GM18508 (cell line): ENCODE measurements around the gene SCAI.
A peak's percentile ranks its signal among the peaks of the same experiment; 100 is the strongest.
"Not testable (repeated sequence)": the region's sequence is repeated elsewhere in the genome, so short reads cannot be mapped to it uniquely, and the experiment has no call there.

Source experiments
- ATAC-seq: cut with Tn5 transposase; IDR thresholded peaks from one replicate; pipeline ENCODE4 v1.9.1; 2021; ENCODE audit warnings: moderate number of reproducible peaks; ENCODE audit not compliant: insufficient read depth, unreplicated experiment

The SCAI gene

DNA sequence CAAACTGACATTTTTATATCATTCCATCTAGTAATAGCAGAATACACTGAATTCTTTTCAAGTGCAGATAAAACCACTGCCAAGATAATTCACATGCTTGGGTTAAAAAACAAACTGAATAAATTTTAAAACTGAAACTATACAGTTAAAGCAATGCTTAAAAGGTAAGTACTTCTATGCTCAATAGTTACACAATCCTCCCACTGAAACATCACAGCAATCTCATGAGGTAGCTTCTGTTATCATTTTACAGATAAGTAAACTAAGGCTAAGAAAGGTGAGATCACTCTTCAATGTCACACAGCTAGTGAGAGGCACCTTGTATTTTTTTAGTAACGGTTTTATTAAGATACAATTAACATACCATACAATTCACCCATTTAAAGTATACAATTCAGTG, 189.1 kb downstream of the SCAI start:
- ATAC-seq = no peak

DNA sequence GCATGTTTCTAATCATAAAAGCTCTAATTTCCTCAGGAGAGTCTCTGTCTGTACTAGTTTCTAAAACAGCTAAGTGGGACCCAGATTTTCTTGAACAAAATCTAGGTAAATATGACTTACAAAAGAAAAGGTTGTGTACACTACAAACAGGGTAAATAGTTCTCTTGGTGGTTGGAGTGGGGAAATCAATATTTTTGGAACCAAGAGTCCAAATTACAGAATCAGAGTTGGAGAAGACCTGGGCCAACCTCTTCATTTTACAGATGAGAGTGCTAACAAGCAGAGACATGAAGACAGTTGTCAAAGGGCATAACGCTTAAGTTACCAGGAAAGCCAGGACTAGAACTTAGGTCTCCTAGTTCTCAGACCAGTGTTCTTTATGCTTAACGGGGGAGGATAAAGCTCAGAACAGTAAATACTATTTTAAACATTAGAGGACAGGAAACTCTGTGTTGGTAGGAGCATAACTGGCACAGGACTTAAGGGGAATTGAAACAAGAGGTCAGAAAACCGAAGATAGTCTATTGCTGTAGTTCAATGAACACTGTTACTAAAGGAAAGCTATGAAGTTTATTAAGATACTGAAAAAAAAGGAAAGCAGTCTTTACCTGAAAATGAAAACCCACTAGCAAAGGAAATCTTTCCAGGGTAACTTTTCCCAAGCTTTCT, 193.1 kb downstream of the SCAI start:
- no peak for ATAC-seq

DNA sequence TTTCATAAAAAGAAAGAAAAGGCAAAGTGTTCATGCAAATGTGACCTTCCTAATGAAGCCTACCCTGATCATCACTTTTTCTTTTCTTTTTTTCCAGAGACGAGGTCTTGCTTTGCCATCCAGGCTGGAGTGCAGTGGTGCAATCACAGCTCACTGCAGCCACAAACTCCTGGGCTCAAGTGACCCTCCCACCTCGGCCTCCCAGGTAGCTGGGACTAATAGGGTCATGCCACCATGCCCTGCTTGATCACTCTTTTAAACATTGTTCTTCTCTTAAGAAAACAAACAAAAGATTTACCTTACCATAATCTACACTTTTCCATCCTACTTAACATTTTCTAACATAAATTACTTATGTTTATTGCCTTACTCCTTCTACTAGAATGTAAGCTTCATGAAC, 193.9 kb downstream of the SCAI start:
- no peak for ATAC-seq

DNA sequence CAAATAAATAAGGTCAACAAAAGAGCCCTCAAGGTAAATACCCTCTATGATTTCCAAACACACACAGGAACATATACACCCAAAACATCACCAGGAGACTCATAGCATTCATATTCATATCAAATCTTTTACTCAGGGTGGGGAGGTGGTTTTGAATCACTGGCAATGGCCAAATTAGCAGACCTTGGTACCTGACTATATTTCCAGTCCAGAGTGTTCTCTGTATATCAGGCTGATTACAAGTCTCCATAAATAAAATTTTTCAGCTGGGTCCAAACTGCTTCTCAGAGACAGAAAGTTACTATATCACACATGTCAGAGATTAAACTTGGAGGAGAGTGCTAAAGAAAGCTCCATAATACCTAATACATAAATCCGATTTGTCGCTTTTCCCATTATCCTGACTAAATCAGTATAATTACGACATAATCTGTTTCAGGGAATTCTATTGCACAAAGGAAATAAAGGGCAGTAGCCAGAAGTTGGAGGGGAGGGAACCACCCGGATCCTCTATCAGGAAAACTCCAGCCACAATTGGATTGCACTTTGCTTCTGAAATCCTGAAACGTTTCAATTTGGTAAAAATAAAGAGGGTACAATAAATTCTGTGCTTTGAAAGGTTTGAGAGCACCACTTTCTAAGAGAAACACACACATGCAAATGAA, 195.5 kb downstream of the SCAI start:
- no peak for ATAC-seq

DNA sequence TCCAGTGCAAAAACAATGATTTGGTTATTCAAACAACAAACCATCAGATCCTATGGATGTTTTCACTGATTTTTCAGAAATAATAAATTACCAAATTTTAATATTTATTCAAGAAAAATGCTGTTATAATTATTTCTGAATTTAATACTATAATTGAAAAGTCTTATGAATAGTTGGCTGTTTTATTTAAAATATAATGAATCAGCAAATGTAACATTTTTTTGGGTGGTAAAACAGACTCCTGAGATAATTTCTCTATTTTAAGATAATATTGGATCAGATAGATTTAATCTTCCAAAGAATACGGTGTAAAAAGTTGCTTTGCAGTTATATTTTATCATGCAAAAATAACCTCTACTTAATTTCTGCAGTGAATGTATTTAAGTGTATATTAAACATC, 197.2 kb downstream of the SCAI start:
- no peak for ATAC-seq

DNA sequence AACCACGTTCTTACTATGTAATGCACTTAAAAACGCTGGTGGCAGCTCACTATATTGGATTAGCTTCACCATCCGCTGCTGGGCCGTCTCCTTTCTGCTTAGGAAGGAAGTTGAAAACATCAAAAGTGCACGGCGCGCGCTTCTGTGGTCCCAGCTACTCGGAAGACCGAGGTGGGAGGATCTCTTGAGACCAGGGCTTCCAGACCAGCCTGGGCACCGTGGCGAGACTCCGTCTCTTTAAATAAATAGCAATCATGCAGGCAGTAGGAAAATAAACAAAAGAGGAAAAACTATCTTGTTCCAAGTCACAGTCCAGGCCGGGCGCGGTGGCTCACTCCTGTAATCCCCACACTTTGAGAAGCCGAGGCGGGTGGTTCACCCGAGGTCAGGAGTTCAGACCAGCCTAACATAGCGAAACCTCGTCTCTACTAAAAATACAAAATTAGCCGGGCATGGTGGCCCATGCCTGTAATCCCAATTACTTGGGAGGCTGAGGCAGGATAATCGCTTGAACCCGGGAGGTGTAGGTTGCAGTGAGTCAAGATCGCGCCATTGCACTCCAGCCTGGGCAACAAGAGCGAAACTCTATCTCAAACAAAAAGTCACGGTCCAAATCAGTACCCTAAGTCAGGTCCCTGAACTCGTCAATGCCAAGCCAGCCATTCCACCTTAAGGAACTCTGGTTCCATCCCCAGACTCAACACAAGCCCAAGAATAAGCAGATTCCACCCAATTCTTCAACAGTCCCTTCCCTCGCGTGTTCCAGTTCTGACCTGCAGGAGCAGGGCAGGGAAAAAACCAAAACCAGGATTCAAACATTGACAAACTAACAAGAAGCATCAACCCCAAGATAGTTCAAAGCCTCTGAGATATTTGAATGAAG, 201.4 kb downstream of the SCAI start:
- no peak for ATAC-seq

DNA sequence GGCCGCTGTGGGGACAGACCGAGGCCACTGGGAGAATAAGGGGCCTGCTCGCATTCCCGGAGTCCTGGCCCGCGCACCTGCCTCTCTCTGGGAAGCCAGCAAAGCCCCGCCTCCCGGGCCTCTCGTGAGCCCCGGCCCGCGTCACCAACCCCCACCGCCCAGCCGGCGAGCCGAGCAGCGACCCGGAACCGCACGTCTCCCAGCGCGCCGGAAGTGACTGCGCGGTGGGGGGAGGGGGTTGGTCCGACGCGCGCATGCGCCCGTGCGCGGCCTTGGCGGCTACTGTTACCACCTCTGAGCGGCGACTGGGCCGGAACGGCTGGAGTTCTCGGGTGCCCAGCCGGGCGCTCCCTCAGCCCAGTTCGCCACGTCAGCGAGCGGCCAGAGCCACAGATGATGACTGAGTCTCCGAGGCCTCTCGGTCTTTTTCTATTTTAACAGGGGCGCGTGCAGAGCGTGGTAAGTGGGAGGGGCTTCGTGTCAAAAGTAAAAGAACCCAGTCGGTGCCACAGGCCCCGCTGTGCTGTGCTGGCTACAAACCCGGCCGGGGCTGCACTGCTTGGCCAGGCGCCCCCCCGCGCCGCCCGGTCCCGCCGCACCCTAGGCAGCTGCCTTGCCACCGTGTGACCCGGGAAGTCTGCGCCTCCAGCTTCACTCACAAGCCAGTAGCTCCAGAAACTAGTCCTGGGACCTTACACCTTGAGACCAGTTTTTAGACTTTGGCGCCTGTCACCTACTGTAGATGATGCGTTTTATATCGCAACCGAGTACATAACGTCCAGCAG, 202.2 kb downstream of the SCAI start, which contains the start of gene GOLGA1:
GOLGA1 (minus strand) TSS at position 190 of the 785 bp plus-strand sequence. CDS start 2,372 bp downstream, outside the sequence.
- ATAC-seq = peak; percentile 49

DNA sequence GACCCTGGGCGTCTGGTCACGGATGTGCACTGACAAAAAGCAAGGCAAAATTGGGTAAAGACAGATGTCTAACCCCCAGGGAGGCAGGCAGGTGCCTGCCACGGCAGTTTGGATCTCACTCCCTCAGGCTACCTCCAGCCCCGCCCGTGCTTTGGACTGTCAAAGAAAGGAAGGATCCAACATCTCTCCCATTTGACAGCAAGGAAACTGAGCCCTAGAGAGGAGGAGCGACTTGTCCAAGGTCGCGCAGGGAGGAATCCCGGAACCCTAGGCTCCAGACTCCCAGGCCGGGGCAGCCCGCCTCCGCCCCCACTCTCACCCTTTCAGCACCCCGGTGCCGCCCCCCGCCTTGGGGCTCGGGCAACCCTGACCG, 202.8 kb downstream of the SCAI start:
- ATAC-seq = peak; percentile 2

DNA sequence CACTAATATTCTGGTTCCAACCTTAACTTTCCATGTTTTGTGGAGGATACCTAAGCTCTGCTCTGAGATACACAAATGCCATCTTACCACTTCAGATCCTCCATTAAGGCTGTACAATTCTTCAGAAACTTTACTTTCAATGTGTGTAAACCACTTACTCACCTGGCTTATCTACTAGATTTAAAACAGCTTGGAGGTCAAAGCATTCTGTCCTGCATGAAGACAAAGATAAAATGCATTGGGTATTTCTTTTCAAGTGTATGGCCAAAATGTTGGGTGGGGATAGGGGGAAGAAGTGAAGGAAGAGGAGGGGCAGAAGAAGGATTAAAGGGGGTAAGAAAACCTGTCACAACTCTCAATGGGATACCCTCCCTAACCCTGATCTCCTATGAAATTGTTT, 203.4 kb downstream of the SCAI start:
- ATAC-seq = no peak

DNA sequence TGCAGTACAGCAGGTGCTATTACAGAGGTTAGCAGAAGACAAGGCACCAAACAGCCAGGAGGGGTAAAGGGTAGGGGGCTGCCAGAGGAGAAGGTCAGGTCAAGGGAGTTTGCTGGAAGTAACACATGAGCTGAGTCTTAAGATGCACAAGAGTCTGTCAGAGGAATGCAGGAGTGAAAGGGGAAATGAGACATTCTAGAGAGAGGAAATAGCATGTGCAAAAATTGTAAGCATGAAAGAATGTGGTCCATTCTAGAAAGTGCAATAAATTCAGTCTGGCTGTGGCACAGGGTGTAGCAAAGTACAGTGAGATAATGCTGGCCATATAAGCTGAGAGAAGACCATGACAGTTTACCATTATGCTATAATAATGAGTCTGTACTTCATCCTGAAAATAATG, 209.0 kb downstream of the SCAI start:
- ATAC-seq = no peak

DNA sequence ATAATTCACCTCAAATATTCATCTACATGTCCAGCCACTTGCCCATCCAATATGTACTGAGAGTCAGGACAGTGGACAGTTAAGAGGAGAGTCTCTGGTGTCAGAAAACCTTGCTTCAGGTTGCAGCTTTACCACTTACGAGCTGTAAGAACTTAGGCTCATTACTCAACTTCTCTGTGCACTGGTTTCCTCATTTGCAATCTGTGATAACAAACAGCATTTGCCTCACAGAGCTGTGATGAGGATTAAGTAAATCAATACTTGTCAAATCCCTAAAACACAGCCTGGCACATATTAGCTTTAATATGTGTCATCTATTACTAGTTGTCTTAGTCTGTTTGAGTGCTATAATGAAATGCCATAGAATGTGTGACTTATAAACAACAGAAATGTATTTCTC, 211.0 kb downstream of the SCAI start:
- no peak for ATAC-seq

DNA sequence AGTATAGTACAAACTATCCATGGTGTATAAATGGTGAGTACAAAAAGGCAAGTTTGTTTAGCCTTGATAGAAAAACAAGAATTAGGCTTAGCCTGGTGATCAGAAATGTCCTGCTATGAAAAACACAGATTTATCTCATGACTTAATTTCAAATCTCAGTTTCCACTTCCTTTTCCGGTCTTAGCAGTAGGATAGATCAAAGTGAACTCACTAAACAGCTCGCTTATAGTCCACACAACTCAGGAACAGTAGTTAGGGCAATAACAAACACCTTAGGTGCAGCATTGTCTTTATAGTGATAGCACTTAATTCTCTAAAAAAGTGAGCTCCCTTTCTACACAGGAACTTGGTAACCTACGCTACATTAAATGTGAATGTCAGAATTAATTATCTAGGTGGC, 213.9 kb downstream of the SCAI start:
- no peak for ATAC-seq

DNA sequence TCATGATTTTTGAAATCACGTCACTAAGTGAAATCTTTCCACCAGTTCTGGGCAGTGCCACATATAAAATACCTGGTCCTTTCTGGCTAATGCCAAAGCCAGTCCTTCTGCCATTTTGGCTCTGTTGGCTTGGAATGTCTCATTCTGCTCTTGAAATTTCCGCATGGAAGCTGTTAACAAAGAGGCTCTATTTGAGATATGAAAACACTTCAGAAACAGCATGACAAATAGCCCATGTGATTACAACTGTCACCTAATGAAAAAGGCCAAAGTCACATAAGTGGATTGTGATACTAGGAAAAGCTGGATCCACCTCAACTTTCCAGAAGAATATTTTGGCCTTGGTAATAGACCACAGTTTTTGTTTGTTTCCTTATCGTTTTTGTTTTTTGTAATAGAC, 215.2 kb downstream of the SCAI start:
- ATAC-seq = no peak

DNA sequence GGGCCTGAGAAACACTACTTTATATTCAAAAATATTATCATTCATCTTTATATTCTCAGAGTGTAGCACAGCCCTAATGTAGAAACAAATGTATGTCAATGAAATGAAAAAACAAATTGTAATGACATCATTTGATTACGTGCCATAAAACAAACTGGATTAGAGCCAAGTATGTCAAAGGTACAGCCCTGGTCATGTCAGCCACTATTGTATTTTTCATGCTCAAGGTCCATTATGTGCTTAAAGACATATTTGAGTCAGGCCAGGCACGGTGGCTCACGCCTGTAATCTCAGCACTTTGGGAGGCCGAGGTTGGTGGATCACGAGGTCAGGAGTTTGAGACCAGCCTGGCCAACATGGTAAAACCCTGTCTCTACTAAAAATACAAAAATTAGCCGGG, 222.9 kb downstream of the SCAI start:
- not testable (repeated sequence) for ATAC-seq

DNA sequence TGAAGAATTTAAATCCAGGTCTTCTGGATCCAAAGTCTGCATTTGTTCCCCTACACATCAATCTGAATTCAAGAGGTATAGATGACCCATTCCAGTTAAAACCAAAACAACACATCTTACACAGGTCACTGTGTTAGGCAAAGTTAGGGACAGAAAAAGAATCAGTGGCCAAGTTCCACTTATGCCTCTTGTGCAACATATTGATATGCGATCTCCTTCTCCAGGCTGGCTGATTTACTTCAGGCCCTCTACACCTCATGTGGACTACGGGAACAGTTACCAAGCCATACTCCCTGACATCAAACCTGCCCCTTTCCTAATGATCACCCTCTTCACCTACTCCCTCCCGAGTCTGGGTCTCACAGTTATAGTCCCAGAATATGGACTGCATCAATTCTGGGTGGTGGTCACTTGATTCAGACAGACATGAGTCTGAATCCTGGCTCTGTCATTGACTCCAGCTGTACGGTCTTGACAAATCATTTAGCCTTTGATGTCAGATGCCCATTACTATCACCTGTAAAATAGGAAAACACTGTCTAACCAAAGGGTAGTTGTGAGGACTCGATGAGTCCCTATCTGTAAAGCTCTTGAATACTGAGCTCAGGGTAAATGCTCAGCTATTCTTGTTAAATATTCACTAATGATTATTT, 228.4 kb downstream of the SCAI start:
- no peak for ATAC-seq

DNA sequence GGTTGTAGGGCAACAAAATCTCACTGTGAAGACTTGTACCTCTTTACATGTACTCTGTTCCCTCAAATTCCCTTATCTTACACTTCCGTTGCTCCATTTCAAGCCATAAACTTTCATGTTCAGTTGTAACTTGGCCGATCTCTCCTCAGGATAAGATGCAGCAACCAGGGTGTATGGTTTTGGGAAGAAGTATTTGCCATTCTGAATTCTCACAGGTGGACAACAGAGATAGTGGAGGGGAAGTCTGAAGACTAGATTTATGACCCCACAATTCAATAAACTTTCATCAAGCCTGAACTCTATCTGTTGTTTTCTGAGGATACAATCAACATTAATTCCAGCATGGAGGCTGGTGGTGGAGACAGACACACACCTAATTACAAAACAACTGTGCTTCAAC, 229.9 kb downstream of the SCAI start:
- no peak for ATAC-seq

DNA sequence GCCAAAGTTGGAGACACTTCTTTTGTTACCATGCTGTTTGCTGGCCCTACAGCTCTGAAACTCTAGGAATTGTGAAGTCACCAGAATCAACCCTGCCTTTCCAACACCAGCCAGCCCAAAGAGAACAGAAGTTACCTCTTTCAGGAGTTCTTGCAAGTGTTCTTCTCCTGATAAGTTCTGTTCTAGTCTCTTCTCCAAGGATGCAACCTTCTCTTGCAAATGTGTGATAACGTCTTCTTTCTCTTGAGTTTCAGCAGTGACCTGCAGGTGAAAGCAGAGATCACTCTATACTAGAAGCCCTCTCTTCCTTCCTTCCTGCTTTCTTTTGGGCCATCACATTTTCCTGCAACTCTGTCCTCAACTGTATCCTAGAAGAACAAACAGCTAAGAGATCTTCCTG, 231.6 kb downstream of the SCAI start:
- no peak for ATAC-seq

DNA sequence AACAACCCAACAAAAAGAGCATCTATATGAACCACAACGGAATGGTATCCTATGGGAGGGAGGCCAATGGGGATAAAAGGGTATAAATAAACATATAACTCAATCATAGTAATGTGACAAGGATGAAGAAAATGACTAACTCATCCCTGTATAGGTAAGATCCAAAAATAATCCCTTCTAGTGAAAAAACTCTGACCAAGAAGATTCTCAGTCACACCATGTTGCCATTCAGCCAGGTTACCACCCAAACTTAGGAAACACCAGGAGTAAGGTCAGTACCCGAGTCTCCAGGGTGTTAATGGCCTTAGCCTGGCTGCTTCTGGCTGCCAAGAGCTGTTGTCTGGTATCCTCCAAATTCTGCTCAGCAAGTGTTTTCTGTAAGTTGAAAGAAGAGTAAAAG, 235.2 kb downstream of the SCAI start:
- ATAC-seq = no peak

DNA sequence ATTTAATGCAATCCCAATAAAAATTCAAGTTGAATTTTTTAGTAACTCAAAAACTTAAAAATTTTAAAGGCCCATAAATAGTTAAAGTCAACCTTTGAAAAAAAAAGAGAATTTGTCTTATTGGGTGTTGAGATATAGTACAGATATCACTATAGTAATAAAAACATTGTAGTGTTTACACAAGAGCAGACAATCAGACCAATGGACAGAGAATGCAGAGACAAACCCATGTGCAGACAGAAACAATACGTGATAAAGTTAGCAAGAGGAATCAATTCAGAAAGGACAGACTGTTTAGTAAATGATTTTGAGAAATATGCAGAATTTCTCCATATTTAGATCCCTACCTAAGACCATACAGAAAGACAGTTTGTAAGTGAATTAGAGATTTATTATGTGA, 236.4 kb downstream of the SCAI start:
- ATAC-seq = no peak

DNA sequence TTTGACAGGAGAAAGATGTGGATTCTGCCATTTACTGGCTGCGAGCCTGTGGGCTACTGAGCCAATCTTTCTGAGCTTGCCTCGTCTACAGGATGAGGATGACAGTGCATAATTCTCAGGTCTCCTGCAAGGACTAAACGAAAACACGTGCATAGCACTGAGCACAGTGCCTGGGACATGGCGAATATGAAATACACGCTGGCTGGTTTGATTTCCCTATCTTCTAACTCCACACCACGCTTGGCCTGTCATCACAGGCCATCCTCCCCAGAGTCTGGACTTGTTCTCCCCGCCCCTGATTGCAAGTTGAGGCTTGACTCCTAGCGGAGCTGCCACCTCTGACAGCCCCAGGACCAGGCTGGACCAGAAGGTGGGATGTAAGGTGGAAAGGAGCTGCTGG, 243.5 kb downstream of the SCAI start:
- ATAC-seq = no peak
